B cell (primary cell): ENCODE measurements around the gene SMARCA4. TPM values are rescaled to one million over a fixed set of nuclear protein-coding genes. Genes with fewer than 3 reads are reported as not detected.

Experiments
- ATAC-seq: fragments of 200-7000 bp; cut with Tn5 transposase; one replicate; pipeline ENCODE4 v1.10.0; 2021; ENCODE audit warnings: low read depth, mild to moderate bottlenecking, moderate number of reproducible peaks, moderate library complexity
- CTCF ChIA-PET: fragments of 350-600 bp; sonication (Branson Sonifier 250); formaldehyde crosslinking; loops from one replicate; lab custom pipeline; 2021; ENCODE audit warnings: antibody characterized with exemption, inconsistent platforms; lab: Charles Lee
- POLR2A ChIA-PET: fragments of 350-600 bp; sonication (Branson Sonifier 250); formaldehyde crosslinking; loops from one replicate; lab custom pipeline; 2021; ENCODE audit warnings: antibody characterized with exemption; lab: Charles Lee
- DNase-seq: peaks from one replicate; pipeline ENCODE4 v3.0.0; 2013
- H2AFZ ChIP-seq: 2 replicates; pipeline ENCODE4 v1.6.1; 2012; ENCODE audit warnings: mild to moderate bottlenecking, low read depth, low read length; ENCODE audit not compliant: insufficient read depth, poor library complexity, severe bottlenecking
- H3K27ac ChIP-seq, 2 donors: 1 replicate in 1 of 2; 2 replicates in 1 of 2; pipeline ENCODE4 v1.5.1; 2012 to 2013; ENCODE audit warnings: low read length in 2 of 2, mild to moderate bottlenecking in 2 of 2, moderate library complexity in 1 of 2
- H3K27me3 ChIP-seq, 4 experiments: fragments of 200-600 bp in 1 of 4; sonication (generic) in 1 of 4; replicated peaks in 1 of 4; 1 replicate in 2 of 4; 2 replicates in 2 of 4; pipeline versions ENCODE4 v1.6.1 to v1.7.0; 2013 to 2016; ENCODE audit warnings: low read length in 3 of 4, mild to moderate bottlenecking in 2 of 4, mixed read lengths in 1 of 4, moderate library complexity in 1 of 4; ENCODE audit not compliant: insufficient read depth in 4 of 4, control insufficient read depth in 3 of 4; ENCODE audit errors: control extremely low read depth in 1 of 4
- H3K36me3 ChIP-seq, 2 experiments: replicated peaks in 1 of 2; 1 replicate in 1 of 2; 2 replicates in 1 of 2; pipeline versions ENCODE4 v1.6.1 to v1.7.1; 2013; ENCODE audit warnings: low read length in 1 of 2; ENCODE audit not compliant: insufficient read depth in 2 of 2, control insufficient read depth in 1 of 2; ENCODE audit errors: control extremely low read depth in 1 of 2, extremely low read depth in 1 of 2
- H3K4me1 ChIP-seq, 2 donors: fragments of 200-600 bp in 1 of 2; sonication (generic) in 1 of 2; 1 replicate in 1 of 2; 2 replicates in 1 of 2; pipeline versions ENCODE4 v1.5.1 to v1.6.1; 2013 to 2017; ENCODE audit warnings: low read length in 2 of 2; ENCODE audit not compliant: control insufficient read depth in 2 of 2, insufficient read depth in 2 of 2
- H3K4me2 ChIP-seq: replicated peaks from 2 replicates; pipeline ENCODE3; 2012; ENCODE audit warnings: mild to moderate bottlenecking, low read depth, low read length; ENCODE audit not compliant: poor library complexity, severe bottlenecking
- H3K4me3 ChIP-seq, 5 experiments: fragments of 200-600 bp in 1 of 5; sonication (generic) in 1 of 5; 1 replicate in 3 of 5; 2 replicates in 2 of 5; pipeline versions ENCODE4 v1.5.1 to v1.7.0; 2011 to 2016; ENCODE audit warnings: low read length in 4 of 5, mild to moderate bottlenecking in 4 of 5, low read depth in 2 of 5, control low read depth in 1 of 5, moderate library complexity in 1 of 5; ENCODE audit not compliant: insufficient read depth in 1 of 5; ENCODE audit errors: control extremely low read depth in 1 of 5, extremely low read depth in 1 of 5
- H3K79me2 ChIP-seq: fragments of 200-600 bp; sonication (generic); one replicate; pipeline ENCODE4 v1.6.0; 2016; ENCODE audit warnings: low read length; ENCODE audit not compliant: control insufficient read depth, insufficient read depth
- H3K9ac ChIP-seq: fragments of 200-600 bp; sonication (generic); 2 replicates; pipeline ENCODE4 v1.6.1; 2017; ENCODE audit warnings: mild to moderate bottlenecking, low read length, moderate library complexity
- H3K9me3 ChIP-seq, 3 donors: one replicate each; pipeline versions ENCODE4 v1.6.1 to v1.7.1; 2013; ENCODE audit warnings: low read length in 2 of 3; ENCODE audit not compliant: control insufficient read depth in 2 of 3, insufficient read depth in 1 of 3; ENCODE audit errors: control extremely low read depth in 1 of 3
- H4K20me1 ChIP-seq: 2 replicates; pipeline ENCODE4 v1.6.0; 2012; ENCODE audit warnings: mild to moderate bottlenecking, low read length; ENCODE audit not compliant: insufficient read depth, control insufficient read depth, poor library complexity, severe bottlenecking
- H3K27ac Mint-ChIP-seq: one replicate; pipeline ENCODE4 v1.8.0; 2021; ENCODE audit warnings: mixed read lengths
- H3K27me3 Mint-ChIP-seq: one replicate; pipeline ENCODE4 v1.8.0; 2021; ENCODE audit warnings: mixed read lengths
- H3K4me1 Mint-ChIP-seq: one replicate; pipeline ENCODE4 v1.8.0; 2021; ENCODE audit warnings: mixed read lengths
- H3K4me3 Mint-ChIP-seq: one replicate; pipeline ENCODE4 v1.8.0; 2021; ENCODE audit warnings: mixed read lengths
- H3K9me3 Mint-ChIP-seq: one replicate; pipeline ENCODE4 v1.8.0; 2022; ENCODE audit warnings: mixed read lengths; ENCODE audit not compliant: insufficient read depth
- CTCF ChIP-seq: fragments of 200-600 bp; IDR thresholded peaks from one replicate; pipeline ENCODE4 v1.8.0; 2022; ENCODE audit warnings: antibody characterized with exemption, mild to moderate bottlenecking
- EZH2 ChIP-seq: IDR thresholded peaks from 2 replicates; pipeline ENCODE4 v1.6.1; 2012; ENCODE audit warnings: borderline replicate concordance, low read depth, mild to moderate bottlenecking, moderate library complexity, low read length; ENCODE audit not compliant: insufficient read depth, poor library complexity, severe bottlenecking
- WGBS: methylation state at CpG from one replicate; pipeline ENCODE4 v1.1.5; 2013; ENCODE audit warnings: missing lambda C conversion rate; ENCODE audit not compliant: insufficient coverage; 5-methylcytosine and 5-hydroxymethylcytosine counted together
- intact Hi-C: fragments of 100-400 bp; cut with micrococcal nuclease; formaldehyde crosslinking; loops from one replicate; pipeline ENCODE4 v1.10.0; 2022
- polyA plus RNA-seq: library from polyadenylated mRNA; depleted of rRNA; stranded (reverse); fragments of >200 nt; gene quantifications from 2 replicates; pipeline ENCODE4 v1.2.3, GENCODE V29; 2012
- total RNA-seq, 2 donors: library from RNA; stranded (reverse); fragments of 120-200 nt in 1 of 2; gene quantifications; 1 replicate in 1 of 2; 2 replicates in 1 of 2; pipeline versions ENCODE4 v1.2.3 to v1.2.4, GENCODE V29; 2013 to 2022

The SMARCA4 gene
- total and polyA plus RNA-seq, 2 donors (not counting 1 experiment from before 2014, with no cell fraction given): 49.7 to 82.3 TPM

GRCh38 chr19:10945264-10945663 lies 15.6 kb upstream of the SMARCA4 start:
- no peak overlapping the region for H2AFZ ChIP-seq
- WGBS: no CpG with 5 or more reads among the region's 4 CpGs
- no peak overlapping the region for H3K27ac ChIP-seq
- no peak for DNase-seq
- H3K9me3 ChIP-seq: no peaks in the 10 kb centered on the region
- no peak overlapping the region for H3K4me2 ChIP-seq
- H4K20me1 ChIP-seq: no peaks in the 10 kb centered on the region
- TF ChIP-seq CTCF (no peak), EZH2 (no peak)
- H3K4me1 ChIP-seq: no peaks in the 10 kb centered on the region
- no peaks in the 10 kb centered on the region for H3K79me2 ChIP-seq
- H3K27me3 ChIP-seq: no peaks in the 10 kb centered on the region
- H3K27me3 Mint-ChIP-seq: no peaks in the 10 kb centered on the region
- H3K4me3 ChIP-seq: no peak overlapping the region
- no peak overlapping the region for H3K27ac Mint-ChIP-seq
- intact Hi-C loops: no loop called here
- H3K9ac ChIP-seq: no peak overlapping the region
- H3K4me3 Mint-ChIP-seq: no peak overlapping the region
- no peaks in the 10 kb centered on the region for H3K9me3 Mint-ChIP-seq
- CTCF ChIA-PET: interaction anchor here (0.6 to 1.4 kb wide), 5 partner anchors 9 to 961 kb away, joined by 3 to 6 read pairs (median 4); no protein-coding TSS in a partner anchor
- POLR2A ChIA-PET: interaction anchor here (0.7 kb wide), 1 partner anchor 34 kb away, joined by 5 read pairs; no protein-coding TSS in a partner anchor
- no peak for ATAC-seq
- H3K4me1 Mint-ChIP-seq: peaks cover 6% of the 10 kb centered on the region
- no peaks in the 10 kb centered on the region for H3K36me3 ChIP-seq

- 100% methylated on average over 5 of the region's 6 CpGs for WGBS
These were observed 13.7 kb upstream of the SMARCA4 start for GRCh38 chr19:10946958-10947657.

More at GRCh38 chr19:10946958-10947657, 13.7 kb upstream of the SMARCA4 start:
- no peak overlapping the region for H3K9ac ChIP-seq
- Mint-ChIP-seq H3K4me1 (peaks cover 3% of the 10 kb centered on the region), H3K27me3 (no peaks in the 10 kb centered on the region), H3K9me3 (no peaks in the 10 kb centered on the region), H3K27ac (no peak overlapping the region), H3K4me3 (no peak overlapping the region)
- ChIA-PET CTCF (interaction anchor here (0.7 kb wide), 1 partner anchor 642 kb away, joined by 3 read pairs; no protein-coding TSS in a partner anchor), POLR2A (interaction anchor here (0.6 kb wide), 1 partner anchor 45 kb away, joined by 3 read pairs; no protein-coding TSS in a partner anchor)
- no peak overlapping the region for H3K27ac ChIP-seq
- no peak overlapping the region for H3K4me3 ChIP-seq
- no peak for DNase-seq
- no peaks in the 10 kb centered on the region for H4K20me1 ChIP-seq
- H3K4me2 ChIP-seq: no peak overlapping the region
- no peaks in the 10 kb centered on the region for H3K27me3 ChIP-seq
- no peaks in the 10 kb centered on the region for H3K9me3 ChIP-seq
- no peak for ATAC-seq
- H2AFZ ChIP-seq: no peak overlapping the region
- no peaks in the 10 kb centered on the region for H3K36me3 ChIP-seq
- H3K4me1 ChIP-seq: no peaks in the 10 kb centered on the region
- intact Hi-C loops: no loop called here
- H3K79me2 ChIP-seq: no peaks in the 10 kb centered on the region
- no peak for TF ChIP-seq CTCF
- no peak for TF ChIP-seq EZH2
